ENCODE results near the gene CYTH4. TPM values are rescaled to one million over a fixed set of nuclear protein-coding genes. Genes with fewer than 3 reads are reported as not detected.

CYTH4 gene
- polyA plus RNA-seq, 2 of the 4 experiments (the other 2 are of a cell fraction): 0.05 to 0.10 TPM

DNA sequence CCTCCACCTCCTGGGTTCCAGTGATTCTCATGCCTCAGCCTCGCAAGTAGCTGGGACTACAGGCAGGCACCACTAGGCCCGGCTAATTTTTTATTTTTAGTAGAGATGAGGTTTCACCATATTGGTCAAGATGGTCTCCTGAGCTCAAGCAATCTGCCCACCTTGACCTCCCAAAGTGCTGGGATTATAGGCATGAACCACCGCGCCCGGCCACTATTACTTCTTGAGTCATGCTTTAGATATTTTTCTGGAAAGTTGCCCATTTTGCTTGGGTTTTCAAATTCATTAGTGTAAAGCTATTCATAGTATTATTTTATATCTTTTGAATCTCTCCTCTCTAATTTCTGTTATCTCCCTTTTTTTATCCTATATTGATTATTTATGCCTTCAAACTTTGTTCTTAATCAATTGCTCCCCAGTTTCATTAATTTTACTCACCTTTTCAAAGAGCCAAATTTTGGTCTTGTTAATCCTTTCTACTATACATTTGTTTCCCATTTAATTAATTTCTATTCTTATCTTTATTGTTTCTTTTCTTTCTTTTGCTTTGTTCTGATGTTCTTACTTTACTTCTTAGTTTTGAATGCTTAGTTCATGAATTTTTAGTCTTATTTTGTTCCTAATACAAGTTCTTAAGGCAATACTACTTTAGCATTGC is 28.0 kb upstream of the CYTH4 start:
- no peak for ATAC-seq
- Histone ChIP-seq H3K4me1 (peaks cover 39% of the 10 kb centered on the region), H3K27ac (peak overlapping the region in 1 of 2 experiments; percentile 66; a peak in 3 of 6 replicates), H3K9me3 (no peaks in the 10 kb centered on the region), H3K4me2 (peak overlapping the region; percentile 43), H3K4me3 (no peak overlapping the region)
- DNase-seq (ENCODE audit: low read depth in 1 of 2, low spot score in 1 of 2): peak in 1 of 2 experiments; percentile 24
- no peak for FAIRE-seq
- 30% methylated on average over 5 of the region's 5 CpGs for WGBS (ENCODE audit: missing lambda C conversion rate)
- ChIA-PET CTCF (interaction anchor here (0.6 to 1.3 kb wide), 4 partner anchors 57 to 203 kb away, joined by 3 read pairs; no protein-coding TSS in a partner anchor), POLR2A (no interaction called here)
- no peak for TF ChIP-seq HOXB5 (CRISPR knock-in tag; IDR thresholded peaks at IDR 0.05)
- TF ChIP-seq KDM1A (IDR thresholded peaks at IDR 0.05; ENCODE audit: low read depth): no peak
- TF ChIP-seq CEBPB (IDR thresholded peaks at IDR 0.05): no peak
- TF ChIP-seq JUNB (IDR thresholded peaks at IDR 0.05): no peak
- no peak for TF ChIP-seq SMC3 (IDR thresholded peaks at IDR 0.05)
- TF ChIP-seq BHLHE40 (IDR thresholded peaks at IDR 0.05; ENCODE audit: low read depth, low read length): no peak
- TF ChIP-seq, protein P1, sequence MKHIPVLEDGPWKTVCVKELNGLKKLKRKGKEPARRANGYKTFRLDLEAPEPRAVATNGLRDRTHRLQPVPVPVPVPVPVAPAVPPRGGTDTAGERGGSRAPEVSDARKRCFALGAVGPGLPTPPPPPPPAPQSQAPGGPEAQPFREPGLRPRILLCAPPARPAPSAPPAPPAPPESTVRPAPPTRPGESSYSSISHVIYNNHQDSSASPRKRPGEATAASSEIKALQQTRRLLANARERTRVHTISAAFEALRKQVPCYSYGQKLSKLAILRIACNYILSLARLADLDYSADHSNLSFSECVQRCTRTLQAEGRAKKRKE (CRISPR knock-in tag; IDR thresholded peaks at IDR 0.05; ENCODE audit: low read depth): no peak
- TF ChIP-seq MAFK (IDR thresholded peaks at IDR 0.05; ENCODE audit: partially characterized antibody): no peak
- TF ChIP-seq, protein P2, sequence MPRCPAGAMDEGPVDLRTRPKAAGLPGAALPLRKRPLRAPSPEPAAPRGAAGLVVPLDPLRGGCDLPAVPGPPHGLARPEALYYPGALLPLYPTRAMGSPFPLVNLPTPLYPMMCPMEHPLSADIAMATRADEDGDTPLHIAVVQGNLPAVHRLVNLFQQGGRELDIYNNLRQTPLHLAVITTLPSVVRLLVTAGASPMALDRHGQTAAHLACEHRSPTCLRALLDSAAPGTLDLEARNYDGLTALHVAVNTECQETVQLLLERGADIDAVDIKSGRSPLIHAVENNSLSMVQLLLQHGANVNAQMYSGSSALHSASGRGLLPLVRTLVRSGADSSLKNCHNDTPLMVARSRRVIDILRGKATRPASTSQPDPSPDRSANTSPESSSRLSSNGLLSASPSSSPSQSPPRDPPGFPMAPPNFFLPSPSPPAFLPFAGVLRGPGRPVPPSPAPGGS (IDR thresholded peaks at IDR 0.05): no peak
- TF ChIP-seq SREBF2 (IDR thresholded peaks at IDR 0.05): no peak
- no peak for TF ChIP-seq MYC (IDR thresholded peaks at IDR 0.05; ENCODE audit: borderline replicate concordance, low read length)
- TF ChIP-seq, protein P3, sequence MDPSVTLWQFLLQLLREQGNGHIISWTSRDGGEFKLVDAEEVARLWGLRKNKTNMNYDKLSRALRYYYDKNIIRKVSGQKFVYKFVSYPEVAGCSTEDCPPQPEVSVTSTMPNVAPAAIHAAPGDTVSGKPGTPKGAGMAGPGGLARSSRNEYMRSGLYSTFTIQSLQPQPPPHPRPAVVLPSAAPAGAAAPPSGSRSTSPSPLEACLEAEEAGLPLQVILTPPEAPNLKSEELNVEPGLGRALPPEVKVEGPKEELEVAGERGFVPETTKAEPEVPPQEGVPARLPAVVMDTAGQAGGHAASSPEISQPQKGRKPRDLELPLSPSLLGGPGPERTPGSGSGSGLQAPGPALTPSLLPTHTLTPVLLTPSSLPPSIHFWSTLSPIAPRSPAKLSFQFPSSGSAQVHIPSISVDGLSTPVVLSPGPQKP (IDR thresholded peaks at IDR 0.05; ENCODE audit: low read depth, low read length): no peak
- TF ChIP-seq GATA3 (IDR thresholded peaks at IDR 0.05; ENCODE audit: borderline replicate concordance): no peak
- TF ChIP-seq PHF8 (IDR thresholded peaks at IDR 0.05; ENCODE audit: borderline replicate concordance, low read depth): no peak

DNA sequence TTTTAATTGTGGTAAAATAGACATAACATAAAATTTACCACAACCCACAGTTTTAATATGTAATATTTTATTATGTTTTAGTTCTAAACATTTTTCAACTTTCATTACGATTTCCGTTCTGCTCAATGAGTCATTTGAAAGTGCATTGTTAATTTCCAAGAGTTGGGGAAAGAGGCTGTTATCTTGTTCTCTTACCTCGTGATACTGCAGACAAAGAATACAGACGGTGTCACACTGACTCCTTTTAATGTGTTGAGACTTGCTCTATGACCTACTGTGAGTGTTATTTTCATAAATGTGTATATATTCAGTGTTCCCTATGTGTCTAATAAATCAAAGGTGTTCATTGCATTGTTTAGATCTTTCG is 27.5 kb upstream of the CYTH4 start:
- Histone ChIP-seq H3K4me2 (peak overlapping the region; percentile 43), H3K9me3 (no peaks in the 10 kb centered on the region), H3K4me3 (no peak overlapping the region), H3K4me1 (peaks cover 41% of the 10 kb centered on the region), H3K27ac (no peak overlapping the region)
- ATAC-seq: no peak
- TF ChIP-seq EHF (CRISPR knock-in tag; IDR thresholded peaks at IDR 0.05) (no peak), FOSB (CRISPR knock-in tag; IDR thresholded peaks at IDR 0.05) (no peak), TP53 (CRISPR knock-in tag; IDR thresholded peaks at IDR 0.05) (no peak), MAFK (IDR thresholded peaks at IDR 0.05; ENCODE audit: partially characterized antibody) (no peak), BHLHE40 (IDR thresholded peaks at IDR 0.05; ENCODE audit: low read depth, low read length) (no peak), EHMT2 (IDR thresholded peaks at IDR 0.05; ENCODE audit: low read depth) (no peak), NPAS2 (CRISPR knock-in tag; IDR thresholded peaks at IDR 0.05; ENCODE audit: borderline replicate concordance) (no peak), RFX5 (IDR thresholded peaks at IDR 0.05) (no peak), ZNF302 (CRISPR knock-in tag; IDR thresholded peaks at IDR 0.05) (no peak), HOXB13 (CRISPR knock-in tag; IDR thresholded peaks at IDR 0.05; ENCODE audit: low read depth) (no peak)
- TF ChIP-seq, protein P4, sequence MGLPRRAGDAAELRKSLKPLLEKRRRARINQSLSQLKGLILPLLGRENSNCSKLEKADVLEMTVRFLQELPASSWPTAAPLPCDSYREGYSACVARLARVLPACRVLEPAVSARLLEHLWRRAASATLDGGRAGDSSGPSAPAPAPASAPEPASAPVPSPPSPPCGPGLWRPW (IDR thresholded peaks at IDR 0.05): no peak
- ChIA-PET CTCF (interaction anchor here (1.2 to 1.3 kb wide), 2 partner anchors 58 to 203 kb away, joined by 3 read pairs; no protein-coding TSS in a partner anchor), POLR2A (no interaction called here)
- no peak for FAIRE-seq
- whole genome bisulfite sequencing (ENCODE audit: missing lambda C conversion rate): 37% methylated on average over 5 of the region's 5 CpGs
- no peak for DNase-seq (ENCODE audit: low read depth in 1 of 2, low spot score in 1 of 2)
